ENCODE data around the gene VGLL4.
"Not testable (repeated sequence)": the region's sequence is repeated elsewhere in the genome, so short reads cannot be mapped to it uniquely, and the experiment has no call there.

VGLL4 gene

DNA sequence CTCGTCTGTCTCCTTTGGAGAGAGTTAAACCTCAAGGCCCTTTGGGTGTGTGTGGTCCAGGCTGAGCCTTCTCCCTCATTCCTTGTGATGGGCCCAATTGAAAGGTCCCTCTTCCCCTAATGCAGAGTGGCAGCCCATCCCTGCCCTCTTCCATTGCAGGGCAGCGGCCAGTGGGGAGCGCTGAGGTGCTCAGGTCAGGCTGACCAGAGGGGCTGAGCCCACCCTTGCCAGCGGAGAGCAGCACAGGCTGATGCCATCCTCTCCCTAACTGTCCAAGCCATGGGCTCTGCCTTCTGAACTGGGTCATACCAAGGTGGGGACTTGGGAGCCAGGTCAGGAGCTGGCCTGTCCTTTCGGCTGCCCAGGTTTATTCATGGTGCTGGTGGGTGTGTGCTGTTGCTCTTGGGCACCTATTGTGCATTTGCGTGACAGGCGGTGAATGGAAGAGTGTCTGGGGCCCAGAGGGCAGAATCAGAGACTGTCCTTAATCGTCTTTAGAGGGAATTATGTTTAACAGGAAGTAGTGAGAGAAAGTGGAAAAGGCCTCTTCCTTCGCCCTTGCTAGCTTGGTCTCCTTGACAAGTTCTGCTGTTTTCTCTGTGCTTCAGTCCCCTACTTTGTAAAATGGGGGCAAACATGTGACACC is 96.9 kb downstream of the VGLL4 start:
- no peak for DNase-seq

DNA sequence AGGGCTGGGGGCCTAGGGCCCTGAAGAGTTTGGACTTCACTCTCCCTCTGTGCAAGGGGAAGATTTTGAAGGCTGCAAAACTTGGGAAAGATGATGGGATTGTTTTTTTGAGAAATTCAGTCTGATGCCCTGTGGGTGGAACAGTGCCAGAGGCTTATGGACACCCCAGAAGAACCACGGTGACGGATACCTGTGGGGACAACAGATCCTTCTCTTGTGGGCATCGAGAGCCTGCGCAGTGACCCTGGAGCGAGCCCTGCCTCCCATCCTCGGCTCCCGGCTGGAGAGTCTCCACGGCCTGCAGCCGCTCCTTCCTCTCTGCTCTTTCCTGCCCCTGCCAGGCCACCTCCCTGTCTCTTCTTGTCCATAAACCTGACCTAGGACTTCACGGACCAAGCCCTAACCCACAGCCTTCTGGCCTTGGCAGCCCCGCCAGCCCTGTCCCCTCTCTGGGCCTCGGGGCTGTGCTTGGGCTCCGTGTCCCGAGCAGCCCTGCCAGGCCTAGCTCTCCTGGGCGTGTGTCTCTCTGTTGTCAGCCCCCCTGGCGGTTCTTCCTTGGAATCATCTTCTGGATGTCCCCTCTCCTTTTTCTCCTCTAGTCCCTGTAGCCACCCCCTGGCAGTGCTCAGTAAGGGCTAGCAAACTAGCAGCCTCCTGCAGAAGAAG is 98.4 kb downstream of the VGLL4 start:
- no peak for DNase-seq

DNA sequence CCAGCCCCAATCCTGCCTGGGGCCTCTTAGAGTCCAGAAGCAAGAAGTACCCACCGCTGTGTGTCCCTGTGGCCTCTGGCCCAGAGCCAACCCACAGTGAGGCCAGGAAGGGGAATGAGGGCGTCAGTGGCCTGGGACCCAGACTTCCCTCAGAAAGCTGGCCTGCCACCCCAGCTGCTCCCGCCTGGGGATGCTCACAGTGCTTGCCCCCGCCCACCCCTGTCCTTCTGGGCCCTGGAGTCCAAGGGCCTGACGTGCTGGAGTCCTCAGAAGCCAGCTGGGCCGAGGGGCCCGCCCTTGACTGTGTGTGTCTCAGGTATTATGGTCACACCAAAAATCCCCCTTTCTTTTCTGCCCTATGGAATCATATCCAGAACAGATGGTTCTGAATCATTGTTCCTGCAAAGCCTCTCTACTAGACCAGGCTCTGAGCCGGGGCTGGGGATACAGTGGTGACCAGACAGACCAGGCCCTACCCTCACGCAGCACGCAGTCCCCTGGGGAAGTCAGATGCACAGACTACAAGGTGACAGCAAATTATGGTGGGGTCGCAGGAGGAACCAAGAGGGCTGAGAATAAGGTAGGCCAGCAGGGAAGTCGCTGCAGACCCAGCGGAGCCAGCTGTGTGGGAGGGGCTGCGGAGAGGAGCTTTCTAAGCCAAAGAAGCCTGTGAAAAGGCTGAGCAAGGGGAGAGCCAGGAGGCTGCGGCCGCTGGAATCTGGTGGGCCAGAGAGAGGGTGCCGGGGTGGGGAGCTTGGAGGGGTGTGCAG is 99.1 kb downstream of the VGLL4 start:
- no peak for DNase-seq

DNA sequence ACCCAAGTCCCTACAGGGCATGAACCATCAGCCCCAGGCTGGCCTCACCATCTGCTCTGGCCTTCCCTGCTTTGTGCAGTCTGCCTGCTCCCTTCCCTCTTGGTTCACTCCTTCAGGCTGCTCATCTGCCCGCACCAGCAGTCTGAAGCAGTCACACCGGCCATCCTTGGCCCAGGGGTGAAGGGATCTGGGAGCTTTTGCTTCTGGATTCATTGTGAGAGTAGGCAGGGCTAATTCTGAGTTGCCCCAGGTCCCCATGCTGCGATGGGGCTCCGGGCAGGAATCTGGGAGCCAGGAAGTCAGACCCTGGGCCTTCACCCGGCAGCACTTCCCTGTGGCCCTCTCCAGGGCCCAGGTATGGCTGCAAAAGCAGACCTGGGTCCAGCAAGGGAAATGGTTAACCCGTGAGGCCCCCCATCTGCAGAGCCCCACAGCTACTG is 99.7 kb downstream of the VGLL4 start:
- DNase-seq = no peak

GRCh38 chr3:11543141-11543947 is 100.4 kb downstream of the VGLL4 start:
- DNase-seq = no peak

DNA sequence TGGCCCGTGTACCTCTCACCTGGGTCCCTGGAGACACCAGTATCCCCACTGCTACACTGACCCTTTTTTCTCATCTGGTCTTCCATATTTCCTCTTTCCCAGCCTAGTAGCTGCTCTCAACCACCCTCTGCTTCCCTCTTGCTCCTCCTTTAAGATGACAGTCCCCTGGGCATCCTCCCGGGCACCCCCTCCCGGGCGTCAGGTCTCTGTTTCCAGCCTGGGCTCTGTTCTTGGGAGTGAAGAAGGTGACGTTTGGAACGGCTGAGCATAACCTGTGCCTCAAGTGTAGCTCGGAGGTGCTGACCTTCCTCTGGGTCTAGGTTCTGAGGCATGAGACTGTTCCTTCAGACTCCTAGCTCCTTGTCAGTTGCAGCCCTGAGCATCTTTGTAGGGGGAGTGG is 101.2 kb downstream of the VGLL4 start:
- DNase-seq = no peak

- DNase-seq = no peak
Observed at GRCh38 chr3:11541321-11542303, 102.1 kb downstream of the VGLL4 start.

GRCh38 chr3:11539677-11540076 is 104.0 kb downstream of the VGLL4 start:
- DNase-seq = no peak

GRCh38 chr3:11539218-11539617 is 104.5 kb downstream of the VGLL4 start:
- no peak for DNase-seq

GRCh38 chr3:11538581-11538980 is 105.1 kb downstream of the VGLL4 start:
- no peak for DNase-seq

GRCh38 chr3:11536936-11537612 is 106.6 kb downstream of the VGLL4 start:
- no peak for DNase-seq

GRCh38 chr3:11536132-11536935 is 107.4 kb downstream of the VGLL4 start:
- no peak for DNase-seq

- DNase-seq = no peak
Observed at GRCh38 chr3:11535243-11535960, 108.3 kb downstream of the VGLL4 start.

DNA sequence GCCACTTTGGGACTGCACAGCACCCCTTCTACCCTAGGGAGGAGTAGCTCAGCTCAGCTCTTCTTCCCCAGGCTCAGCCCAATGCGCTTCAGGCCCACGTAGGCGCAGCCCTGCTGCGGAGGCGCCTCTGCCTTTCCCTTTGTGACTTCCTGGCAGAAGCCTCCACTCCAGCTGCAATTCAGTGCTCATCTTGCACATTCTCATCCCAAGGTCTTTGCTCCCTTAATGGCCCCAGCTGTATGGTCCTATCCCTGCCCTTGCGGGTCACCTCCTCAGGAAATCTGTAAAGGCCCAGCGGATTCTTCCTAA is 109.0 kb downstream of the VGLL4 start:
- DNase-seq = no peak

DNA sequence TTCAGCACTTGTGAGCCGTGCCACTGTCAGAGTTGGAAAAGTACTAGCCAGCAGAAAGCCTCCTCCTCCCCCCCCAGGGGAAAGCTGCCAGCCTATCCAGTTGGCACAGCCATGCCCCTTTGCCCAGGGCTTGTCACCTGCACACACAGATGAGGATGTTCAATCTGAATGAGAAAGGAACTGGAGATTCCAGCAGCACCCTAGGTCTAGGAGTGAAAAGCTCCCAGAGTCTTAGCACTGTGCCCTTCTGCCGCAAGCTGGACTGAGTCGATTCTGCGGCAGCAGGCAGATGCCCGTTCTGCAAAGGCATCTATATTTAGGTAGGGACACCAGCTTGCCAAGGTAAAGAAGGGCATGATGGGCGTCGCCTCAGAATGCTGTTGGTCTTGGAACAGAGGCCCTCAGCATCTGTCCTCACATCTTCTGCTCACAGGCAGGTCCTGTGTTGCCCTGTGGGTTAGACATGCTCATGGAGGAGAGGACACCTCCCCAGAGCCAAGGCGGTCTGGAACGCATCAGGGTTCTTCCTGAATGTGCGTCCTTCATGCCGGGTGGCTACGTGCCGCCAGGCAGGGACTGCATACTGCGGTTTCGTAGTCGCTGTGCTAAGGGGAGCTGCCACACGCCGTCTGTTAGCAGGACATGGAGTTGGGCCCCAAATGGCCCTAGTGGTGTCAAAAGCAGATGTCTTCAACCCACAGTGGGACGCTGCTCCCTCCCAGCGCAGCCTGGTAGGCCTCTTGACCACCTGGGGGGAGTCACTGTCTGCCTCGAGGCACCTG is 109.5 kb downstream of the VGLL4 start:
- no peak for DNase-seq

- no peak for DNase-seq
Observed at GRCh38 chr3:11532931-11533391, 110.8 kb downstream of the VGLL4 start.

DNA sequence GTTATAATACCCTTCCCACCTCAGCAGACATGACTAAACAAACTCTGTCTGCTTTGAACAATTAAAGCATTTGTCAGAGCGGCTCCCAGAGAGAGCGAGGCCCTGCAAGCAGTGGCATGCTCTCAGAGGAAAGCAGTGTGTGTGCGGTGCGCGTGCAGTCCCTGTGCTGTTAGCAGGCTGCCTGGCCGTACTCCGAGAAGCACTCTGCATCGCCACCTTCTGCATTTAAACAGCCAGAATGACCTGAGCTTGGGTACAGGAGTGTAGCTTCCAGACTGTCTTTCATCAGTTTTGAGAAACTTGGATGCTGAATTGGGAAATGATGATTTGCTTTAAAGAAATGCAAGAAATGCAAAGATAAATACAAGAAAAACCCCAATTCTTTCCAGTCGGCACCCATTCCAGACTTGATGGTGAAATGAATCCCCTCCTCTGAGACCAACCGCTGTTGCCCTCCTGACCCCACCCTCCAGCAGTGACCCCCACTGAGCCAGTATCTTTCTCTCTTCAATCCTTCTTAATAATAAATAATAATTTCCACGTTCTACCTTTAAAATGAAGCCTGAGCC is 113.5 kb downstream of the VGLL4 start:
- peak; percentile 50 for DNase-seq

GRCh38 chr3:11529281-11529680 is 114.4 kb downstream of the VGLL4 start:
- no peak for DNase-seq

GRCh38 chr3:11526121-11526520 is 117.6 kb downstream of the VGLL4 start:
- not testable (repeated sequence) for DNase-seq
